HL-60 (cell line): ENCODE data around the gene ZNHIT6.

Experiments
- DNase-seq, 2 experiments: peaks; one replicate each; pipeline ENCODE4 v3.0.0-alpha.2; 2010 to 2020; ENCODE audit warnings: low read depth in 1 of 2, low spot score in 1 of 2
- H3K27ac ChIP-seq: fragments of 250-450 bp; sonication (Bioruptor Pico); replicated peaks from 2 replicates; pipeline ENCODE4 v1.5.1; 2020; ENCODE audit warnings: mild to moderate bottlenecking, moderate library complexity
- H3K27me3 ChIP-seq: fragments of 250-450 bp; sonication (Bioruptor Pico); 2 replicates; pipeline ENCODE4 v1.5.1; 2021; ENCODE audit warnings: mild to moderate bottlenecking, moderate library complexity; ENCODE audit not compliant: insufficient read depth, poor library complexity, severe bottlenecking
- H3K4me3 ChIP-seq: replicated peaks from 2 replicates; pipeline ENCODE4 v1.5.1; 2011; ENCODE audit warnings: mild to moderate bottlenecking, control low read depth, low read length; ENCODE audit not compliant: insufficient read depth
- CTCF ChIP-seq: IDR thresholded peaks from one replicate; pipeline ENCODE4 v1.5.1; 2011; ENCODE audit warnings: low read length, control low read depth, inconsistent platforms; ENCODE audit not compliant: insufficient read depth
- GABPA ChIP-seq: IDR thresholded peaks from 2 replicates; pipeline ENCODE4 v1.6.1; 2012; ENCODE audit warnings: low read depth
- POLR2AphosphoS5 ChIP-seq: IDR thresholded peaks from 2 replicates; pipeline ENCODE4 v1.6.1; 2012; ENCODE audit warnings: low read depth
- REST ChIP-seq: IDR thresholded peaks from 2 replicates; pipeline ENCODE4 v1.6.1; 2012; ENCODE audit warnings: low read depth; ENCODE audit not compliant: insufficient replicate concordance
- SPI1 ChIP-seq: IDR thresholded peaks from 2 replicates; pipeline ENCODE4 v1.6.1; 2012; ENCODE audit warnings: low read depth, mild to moderate bottlenecking, borderline replicate concordance

The ZNHIT6 gene

GRCh38 chr1:85654066-85654782, 54.0 kb downstream of the ZNHIT6 start:
- Histone ChIP-seq H3K4me3 (no peak overlapping the region), H3K27ac (no peak overlapping the region), H3K27me3 (no peaks in the 10 kb centered on the region)
- no peak for TF ChIP-seq CTCF
- TF ChIP-seq REST = no peak
- no peak for TF ChIP-seq POLR2AphosphoS5
- no peak for DNase-seq

GRCh38 chr1:85652327-85652726, 55.9 kb downstream of the ZNHIT6 start:
- no peak for TF ChIP-seq POLR2AphosphoS5
- TF ChIP-seq REST = no peak
- TF ChIP-seq GABPA = no peak
- Histone ChIP-seq H3K27me3 (no peaks in the 10 kb centered on the region), H3K4me3 (no peak overlapping the region), H3K27ac (no peak overlapping the region)
- DNase-seq = no peak

GRCh38 chr1:85650645-85651044, 57.6 kb downstream of the ZNHIT6 start:
- no peak for DNase-seq

More at GRCh38 chr1:85650645-85651044, 57.6 kb downstream of the ZNHIT6 start:
- no peak overlapping the region for H3K4me3 ChIP-seq
- no peaks in the 10 kb centered on the region for H3K27me3 ChIP-seq
- TF ChIP-seq CTCF (no peak), GABPA (no peak), REST (no peak), POLR2AphosphoS5 (no peak), SPI1 (no peak)
- H3K27ac ChIP-seq = no peak overlapping the region
